GM12872 (cell line): Measurements from ENCODE around the gene DOK4.

Experiments used
- TF ChIP-seq, protein P1 (sequence below): IDR thresholded peaks from 3 replicates; pipeline ENCODE4 v1.5.1; 2011; ENCODE audit warnings: low read depth, mild to moderate bottlenecking, low read length, moderate library complexity; ENCODE audit not compliant: insufficient read depth

The DOK4 gene

GRCh38 chr16:57493767-57494166, 7.5 kb upstream of the DOK4 start:
- TF ChIP-seq, protein P1, sequence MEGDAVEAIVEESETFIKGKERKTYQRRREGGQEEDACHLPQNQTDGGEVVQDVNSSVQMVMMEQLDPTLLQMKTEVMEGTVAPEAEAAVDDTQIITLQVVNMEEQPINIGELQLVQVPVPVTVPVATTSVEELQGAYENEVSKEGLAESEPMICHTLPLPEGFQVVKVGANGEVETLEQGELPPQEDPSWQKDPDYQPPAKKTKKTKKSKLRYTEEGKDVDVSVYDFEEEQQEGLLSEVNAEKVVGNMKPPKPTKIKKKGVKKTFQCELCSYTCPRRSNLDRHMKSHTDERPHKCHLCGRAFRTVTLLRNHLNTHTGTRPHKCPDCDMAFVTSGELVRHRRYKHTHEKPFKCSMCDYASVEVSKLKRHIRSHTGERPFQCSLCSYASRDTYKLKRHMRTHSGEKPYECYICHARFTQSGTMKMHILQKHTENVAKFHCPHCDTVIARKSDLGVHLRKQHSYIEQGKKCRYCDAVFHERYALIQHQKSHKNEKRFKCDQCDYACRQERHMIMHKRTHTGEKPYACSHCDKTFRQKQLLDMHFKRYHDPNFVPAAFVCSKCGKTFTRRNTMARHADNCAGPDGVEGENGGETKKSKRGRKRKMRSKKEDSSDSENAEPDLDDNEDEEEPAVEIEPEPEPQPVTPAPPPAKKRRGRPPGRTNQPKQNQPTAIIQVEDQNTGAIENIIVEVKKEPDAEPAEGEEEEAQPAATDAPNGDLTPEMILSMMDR = no peak

GRCh38 chr16:57489229-57489628, 2.9 kb upstream of the DOK4 start:
- TF ChIP-seq, protein P1 = no peak

- TF ChIP-seq, protein P1 = no peak
These were observed 853 bp upstream of the DOK4 start for GRCh38 chr16:57486858-57487834.

DNA sequence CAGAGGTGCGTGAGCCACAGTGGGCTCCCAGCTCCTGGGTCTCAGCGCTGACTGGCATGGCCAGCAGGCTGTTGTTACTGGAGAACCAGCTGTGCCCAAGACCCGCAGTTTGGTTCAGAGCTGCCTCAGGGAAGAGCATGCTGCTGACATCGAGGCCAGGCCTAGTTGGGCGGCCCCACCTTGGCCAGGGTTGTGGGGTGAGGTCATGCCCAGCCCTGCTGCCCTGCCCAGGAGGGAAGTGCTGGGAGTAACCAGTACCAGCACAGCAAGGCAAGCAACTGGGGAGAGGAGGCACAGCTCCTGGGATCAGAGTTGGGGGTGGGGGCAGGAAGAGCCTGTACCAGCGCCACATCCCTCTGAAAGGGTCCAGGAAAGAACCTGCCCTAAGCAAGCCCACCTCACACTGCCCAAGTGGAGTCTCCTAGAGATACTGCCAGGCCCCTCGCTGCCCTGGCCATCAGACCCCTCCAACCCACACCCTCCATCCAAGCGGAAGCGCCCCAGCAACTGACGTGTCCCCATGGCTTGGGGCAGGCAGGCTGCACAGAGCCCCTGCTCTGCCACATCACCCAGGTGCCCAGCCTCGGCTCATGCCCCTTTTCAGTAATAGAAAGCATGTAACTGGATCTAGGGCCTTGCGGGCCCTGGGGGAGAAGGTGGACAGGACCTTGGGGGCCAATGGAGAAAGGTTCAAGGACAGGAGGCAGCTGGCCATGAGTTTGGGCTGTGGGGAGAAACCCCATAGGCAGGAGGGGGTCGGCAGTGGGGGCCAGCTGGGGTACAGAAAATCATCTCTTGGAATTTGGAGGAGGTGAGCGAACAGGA, 990 bp downstream of the DOK4 start:
- TF ChIP-seq, protein P1 = no peak

GRCh38 chr16:57484515-57485005, 1.7 kb downstream of the DOK4 start:
- TF ChIP-seq, protein P1 = no peak

GRCh38 chr16:57483725-57484514, 2.4 kb downstream of the DOK4 start:
- TF ChIP-seq, protein P1 = no peak
